HG03558 (cell line): ENCODE results near the gene KLRF1.

ENCODE experiments used
- ATAC-seq: cut with Tn5 transposase; IDR thresholded peaks from one replicate; pipeline ENCODE4 v1.9.1; 2021; ENCODE audit warnings: moderate number of reproducible peaks; ENCODE audit not compliant: unreplicated experiment; ENCODE audit errors: extremely low read depth

KLRF1 gene

GRCh38 chr12:9806714-9807113 is 20.6 kb upstream of the KLRF1 start:
- ATAC-seq, result no peak

DNA sequence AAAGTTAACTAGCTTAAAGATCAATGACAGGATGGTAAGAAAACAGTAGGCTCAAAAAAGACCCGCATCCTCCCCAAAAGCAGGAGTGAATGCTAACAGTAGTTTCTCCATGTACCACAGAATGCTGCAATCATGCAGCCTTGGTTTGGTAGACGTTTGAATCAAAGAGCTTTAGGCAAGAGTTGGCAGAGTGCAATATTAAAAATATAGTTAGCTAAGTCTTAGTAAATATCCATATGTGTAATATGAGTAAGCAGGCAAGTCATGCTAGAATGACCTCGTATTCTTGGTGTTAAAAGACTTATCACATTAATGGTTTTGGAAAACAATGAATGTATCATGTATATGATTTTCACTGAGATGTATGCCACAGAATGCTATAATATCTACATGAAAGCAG is 18.8 kb upstream of the KLRF1 start:
- ATAC-seq, result no peak

DNA sequence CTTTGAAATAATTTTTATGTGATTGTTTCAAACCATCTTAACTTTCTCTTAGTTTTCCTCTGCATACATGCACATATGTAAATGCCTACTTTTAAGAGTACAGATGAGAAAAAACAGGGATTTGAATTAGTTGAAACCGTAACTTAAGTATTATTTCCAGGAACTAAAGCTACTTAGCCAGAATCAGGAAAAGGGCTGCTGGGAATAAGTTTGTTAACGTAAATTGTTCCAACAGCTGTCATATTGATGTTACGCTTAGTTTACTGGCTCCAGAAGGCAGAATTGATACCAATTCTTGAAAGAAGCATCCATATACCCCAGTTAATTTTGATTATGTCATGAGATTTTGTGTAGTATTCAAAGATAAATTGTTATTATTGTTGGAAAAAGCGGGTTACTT is 17.9 kb upstream of the KLRF1 start:
- no peak for ATAC-seq

- ATAC-seq, result no peak
Measured at GRCh38 chr12:9809866-9810265, 17.4 kb upstream of the KLRF1 start.

- no peak for ATAC-seq
Measured at GRCh38 chr12:9810671-9811070, 16.6 kb upstream of the KLRF1 start.

DNA sequence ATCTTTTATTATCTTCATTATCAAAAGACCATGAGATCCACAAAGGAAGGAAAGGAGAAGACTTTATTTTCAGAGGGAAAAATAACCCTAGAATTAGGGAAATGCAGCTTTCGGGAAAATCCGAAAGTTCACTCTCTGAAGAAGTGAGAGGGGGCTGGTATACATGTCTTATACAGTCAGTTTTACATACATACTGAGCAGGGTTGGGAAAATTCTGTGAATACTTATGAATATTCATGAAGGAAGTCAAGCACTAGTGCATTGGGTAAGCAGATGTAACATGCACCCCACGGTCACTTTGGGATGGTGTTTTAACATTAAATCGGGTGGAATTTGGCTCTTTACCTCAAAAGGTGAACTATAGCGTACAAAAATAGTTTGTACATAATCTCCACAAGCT is 15.7 kb upstream of the KLRF1 start:
- no peak for ATAC-seq

GRCh38 chr12:9813821-9814798 is 13.2 kb upstream of the KLRF1 start:
- no peak for ATAC-seq

- ATAC-seq, result no peak
Measured at GRCh38 chr12:9820281-9820930, 6.9 kb upstream of the KLRF1 start.

DNA sequence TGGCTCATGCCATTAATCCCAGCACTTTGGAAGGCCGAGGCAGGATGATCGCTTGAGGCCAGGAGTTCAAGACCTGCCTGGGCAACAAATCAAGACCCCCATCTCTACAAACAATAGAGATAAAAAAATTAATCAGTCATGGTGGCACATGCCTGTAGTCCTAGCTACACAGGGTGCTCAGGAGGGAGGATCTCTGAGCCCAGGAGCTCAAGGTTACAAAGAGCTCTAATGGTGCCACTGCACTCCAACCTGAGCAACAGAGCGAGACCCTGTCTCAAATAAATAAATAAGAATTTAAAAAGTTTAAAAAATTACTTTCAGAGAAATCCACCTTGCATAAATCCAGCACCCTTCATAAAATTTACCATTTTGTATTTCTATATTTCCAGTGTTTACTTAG is 2.2 kb downstream of the KLRF1 start:
- ATAC-seq, result no peak

DNA sequence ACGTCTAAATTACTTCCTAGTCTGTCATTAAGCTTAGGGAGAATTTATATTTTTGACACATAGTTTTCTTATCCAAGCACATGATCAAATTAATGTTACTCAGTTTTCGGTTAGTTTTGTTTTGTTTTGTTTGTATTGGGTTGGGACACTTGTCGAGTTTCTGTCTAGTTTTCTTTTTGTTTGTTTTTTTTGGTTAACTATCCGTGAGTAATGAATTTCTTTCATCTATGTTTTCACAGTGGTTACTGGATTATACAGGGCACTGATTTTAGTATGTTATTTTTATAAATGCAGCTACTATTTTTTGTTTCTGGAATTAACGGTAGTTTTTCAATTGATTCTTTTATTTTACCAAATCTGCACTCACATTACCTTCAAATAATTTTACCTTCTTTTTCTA is 2.7 kb downstream of the KLRF1 start:
- ATAC-seq, result no peak

- ATAC-seq, result no peak
Measured at GRCh38 chr12:9831720-9832119, 4.4 kb downstream of the KLRF1 start.

- no peak for ATAC-seq
Measured at GRCh38 chr12:9843407-9843806, 16.1 kb downstream of the KLRF1 start.

DNA sequence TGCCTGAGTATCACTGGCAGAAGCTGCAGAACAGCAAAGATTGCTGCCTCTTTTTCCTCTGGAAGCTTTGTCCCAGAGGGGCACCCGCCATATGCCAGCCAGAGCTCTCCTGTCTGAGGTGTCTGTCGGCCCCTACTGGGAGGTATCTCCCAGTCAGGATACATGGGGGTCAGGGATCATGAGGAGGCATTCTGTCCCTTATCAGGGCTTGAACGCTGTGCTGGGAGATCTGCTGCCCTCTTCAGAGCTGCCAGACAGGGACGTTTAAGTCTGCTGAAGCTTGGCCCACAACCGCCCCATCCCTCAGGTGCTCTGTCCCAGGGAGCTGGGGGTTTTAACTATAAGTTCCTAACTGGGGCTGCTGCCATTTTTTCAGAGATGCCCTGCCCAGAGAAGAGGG is 21.6 kb downstream of the KLRF1 start:
- ATAC-seq, result no peak

DNA sequence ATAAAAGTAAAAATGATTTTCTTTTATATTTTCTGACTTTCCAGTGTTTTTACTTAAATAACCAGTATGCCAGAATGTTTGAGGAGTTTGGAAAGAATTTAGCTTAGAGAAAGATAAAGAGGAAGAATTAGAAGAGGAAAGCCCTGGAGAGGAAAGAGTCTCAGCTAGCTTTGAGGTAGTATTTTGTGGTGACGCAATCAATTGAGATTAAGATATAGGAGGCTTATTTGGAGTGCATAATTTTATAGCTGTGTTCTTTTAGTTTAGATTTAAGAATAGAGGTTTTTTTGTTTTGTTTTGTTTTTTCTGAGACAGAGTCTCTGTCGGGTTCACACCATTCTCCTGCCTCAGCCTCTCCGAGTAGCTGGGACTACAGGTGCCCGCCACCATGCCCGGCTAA is 23.8 kb downstream of the KLRF1 start:
- ATAC-seq, result no peak

- no peak for ATAC-seq
Measured at GRCh38 chr12:9851927-9852326, 24.6 kb downstream of the KLRF1 start.

GRCh38 chr12:9856151-9856550 is 28.9 kb downstream of the KLRF1 start:
- no peak for ATAC-seq

GRCh38 chr12:9856894-9857293 is 29.6 kb downstream of the KLRF1 start:
- no peak for ATAC-seq

DNA sequence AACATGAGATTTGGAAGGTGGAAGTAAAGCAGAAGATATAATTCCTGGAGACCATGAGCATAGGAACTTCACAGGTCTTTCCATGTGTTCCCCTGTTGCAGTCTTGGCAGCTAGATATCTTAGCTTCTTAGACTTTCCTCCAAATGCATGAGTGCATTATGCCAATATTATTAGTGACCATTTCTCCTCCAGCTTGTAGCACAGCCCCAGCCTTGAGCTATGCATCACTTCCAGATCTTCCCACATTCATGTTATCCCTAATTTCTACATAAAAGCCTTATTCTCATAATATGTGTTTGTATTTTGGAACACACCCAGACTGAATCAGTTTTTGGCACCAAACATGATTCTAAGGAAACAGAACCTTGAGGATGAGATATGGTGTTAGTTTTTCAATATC is 30.9 kb downstream of the KLRF1 start:
- no peak for ATAC-seq

- ATAC-seq, result no peak
Measured at GRCh38 chr12:9864913-9865675, 37.8 kb downstream of the KLRF1 start.

DNA sequence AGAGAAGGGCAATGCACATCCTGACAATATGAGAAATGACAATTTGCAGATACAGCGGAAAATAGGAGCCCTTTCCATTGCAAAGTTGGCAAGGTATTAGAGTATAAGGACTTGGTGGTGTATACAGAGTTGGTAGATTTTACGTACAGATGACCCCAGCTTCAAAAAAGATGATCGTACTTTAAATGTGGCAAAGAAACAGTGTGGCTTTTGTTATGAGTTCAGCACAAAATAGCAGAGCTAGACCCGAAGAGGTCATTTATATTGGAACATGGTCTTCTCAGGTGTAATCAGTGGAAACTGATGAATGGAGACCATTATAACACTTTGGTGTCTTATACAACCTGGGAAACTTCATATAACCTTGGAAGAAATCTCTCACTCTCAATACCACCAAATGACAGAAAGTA is 39.6 kb downstream of the KLRF1 start:
- no peak for ATAC-seq

DNA sequence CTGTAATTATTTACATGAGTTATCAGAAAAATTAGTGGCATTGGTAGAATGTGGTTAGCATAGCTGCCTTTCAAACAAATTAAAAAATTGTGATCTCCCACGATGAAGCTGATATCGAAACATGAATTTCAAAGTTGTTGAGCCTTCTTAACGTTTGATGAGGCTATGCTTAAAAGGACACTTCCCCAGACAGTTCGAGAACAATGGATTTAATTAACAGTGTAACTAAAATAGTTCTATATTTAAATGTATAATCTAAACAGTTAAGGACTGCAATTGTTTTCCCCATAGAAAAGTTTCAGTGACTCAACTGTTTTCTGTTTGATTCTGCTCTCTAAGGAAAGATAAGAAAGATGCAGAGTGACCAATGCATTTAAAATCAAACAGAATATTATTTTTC is 40.2 kb downstream of the KLRF1 start:
- ATAC-seq, result no peak
